Natural killer cell (primary cell): ENCODE data around the gene STUB1. TPM values are rescaled to one million over a fixed set of nuclear protein-coding genes. Genes with fewer than 3 reads are reported as not detected.

ENCODE experiments used
- ATAC-seq, 3 donors: fragments of 150-1000 bp in 2 of 3; fragments of 200-7000 bp in 1 of 3; cut with Tn5 transposase; 1 replicate in 1 of 3; 2 replicates in 2 of 3; pipeline ENCODE4 v1.10.0; 2021; ENCODE audit warnings: mild to moderate bottlenecking in 2 of 3, moderate library complexity in 2 of 3
- DNase-seq, 2 donors: peaks; one replicate each; pipeline versions ENCODE4 v3.0.0 to v3.0.0-alpha.2; 2013 to 2021; ENCODE audit warnings: mixed read lengths in 1 of 2
- H3K27ac ChIP-seq: one replicate; pipeline ENCODE4 v1.5.1; 2013; ENCODE audit warnings: mild to moderate bottlenecking, low read length
- H3K27me3 ChIP-seq: one replicate; pipeline ENCODE4 v1.6.1; 2013; ENCODE audit warnings: low read length; ENCODE audit not compliant: control insufficient read depth, insufficient read depth
- H3K36me3 ChIP-seq: one replicate; pipeline ENCODE4 v1.6.1; 2013; ENCODE audit warnings: low read length; ENCODE audit not compliant: control insufficient read depth, insufficient read depth
- H3K4me1 ChIP-seq: one replicate; pipeline ENCODE4 v1.6.1; 2013; ENCODE audit warnings: low read length; ENCODE audit not compliant: control insufficient read depth, insufficient read depth
- H3K4me3 ChIP-seq: one replicate; pipeline ENCODE4 v1.5.1; 2013; ENCODE audit warnings: low read length
- H3K9me3 ChIP-seq: one replicate; pipeline ENCODE4 v1.6.1; 2013; ENCODE audit warnings: low read length; ENCODE audit not compliant: control insufficient read depth, insufficient read depth
- H3K27ac Mint-ChIP-seq, 2 donors: one replicate each; pipeline ENCODE4 v1.8.0; 2022; ENCODE audit warnings: mild to moderate bottlenecking in 2 of 2, mixed read lengths in 2 of 2, moderate library complexity in 1 of 2
- H3K27me3 Mint-ChIP-seq, 2 donors: one replicate each; pipeline ENCODE4 v1.8.0; 2022; ENCODE audit warnings: low read depth in 2 of 2, mixed read lengths in 2 of 2
- H3K36me3 Mint-ChIP-seq: one replicate; pipeline ENCODE4 v1.8.0; 2022; ENCODE audit warnings: mixed read lengths
- H3K4me1 Mint-ChIP-seq, 2 donors: one replicate each; pipeline ENCODE4 v1.8.0; 2022; ENCODE audit warnings: mixed read lengths in 2 of 2
- H3K4me3 Mint-ChIP-seq: one replicate; pipeline ENCODE4 v1.8.0; 2022; ENCODE audit warnings: mild to moderate bottlenecking, moderate library complexity, mixed read lengths
- H3K9me3 Mint-ChIP-seq, 2 donors: one replicate each; pipeline ENCODE4 v1.8.0; 2022; ENCODE audit warnings: mixed read lengths in 2 of 2
- CTCF ChIP-seq: fragments of 200-600 bp; IDR thresholded peaks from one replicate; pipeline ENCODE4 v1.8.0; 2022; ENCODE audit warnings: antibody characterized with exemption
- WGBS: methylation state at CpG from one replicate; pipeline ENCODE4 v1.1.7; 2013; ENCODE audit warnings: missing lambda C conversion rate; ENCODE audit not compliant: insufficient coverage; 5-methylcytosine and 5-hydroxymethylcytosine counted together
- intact Hi-C: fragments of 100-400 bp; cut with micrococcal nuclease; formaldehyde crosslinking; loops from one replicate; pipeline ENCODE4 v1.14.2; 2022
- total RNA-seq, 4 donors: library from RNA; stranded (reverse); fragments of 120-200 nt in 1 of 4; gene quantifications; one replicate each; pipeline versions ENCODE4 v1.2.3 to v1.2.4, GENCODE V29; 2013 to 2022

The STUB1 gene
- total RNA-seq, 3 donors from 2014 or later (not counting 1 experiment from before 2014, with no cell fraction given) = 89.5 to 95.4 (median 93.5) TPM

GRCh38 chr16:662597-662996, 17.6 kb upstream of the STUB1 start:
- intact Hi-C loops = loop anchor here (5.0 kb wide), 1 partner anchor 270 kb away; no protein-coding TSS in a partner anchor
- WGBS = 93% methylated on average over 21 of the region's 21 CpGs
- no peak for DNase-seq

DNA sequence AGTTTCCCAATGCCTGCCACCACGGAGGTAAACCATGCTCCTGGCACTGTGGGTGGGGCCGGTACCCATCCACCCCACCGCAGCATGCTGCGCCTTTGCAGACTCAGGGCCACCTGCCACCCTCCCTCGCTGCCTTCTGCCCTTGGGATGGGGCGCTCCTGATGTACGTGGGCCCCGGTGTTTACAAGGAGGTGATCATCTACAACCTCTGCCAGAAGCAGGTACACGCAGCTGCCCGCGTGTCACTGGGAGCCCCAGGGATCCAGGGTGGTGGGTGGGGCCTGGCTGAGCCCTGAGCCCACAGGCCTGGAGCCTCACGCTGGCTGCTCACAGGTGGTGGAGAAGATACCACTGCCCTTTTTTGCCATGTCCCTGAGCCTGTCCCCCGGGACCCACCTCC, 13.6 kb upstream of the STUB1 start:
- H3K27me3 ChIP-seq = no peaks in the 10 kb centered on the region
- Mint-ChIP-seq H3K27me3 (no peaks in the 10 kb centered on the region), H3K36me3 (no peaks in the 10 kb centered on the region), H3K9me3 (no peaks in the 10 kb centered on the region), H3K4me3 (no peak overlapping the region), H3K4me1 (peaks cover 0 to 5% of the 10 kb centered on the region in 2 donors), H3K27ac (no peak overlapping the region)
- intact Hi-C loops = no loop called here
- no peaks in the 10 kb centered on the region for H3K9me3 ChIP-seq
- no peak overlapping the region for H3K27ac ChIP-seq
- H3K4me1 ChIP-seq = peaks cover 24% of the 10 kb centered on the region
- H3K4me3 ChIP-seq = no peak overlapping the region
- TF ChIP-seq CTCF = no peak
- ATAC-seq (no peak), DNase-seq (no peak)
- peaks cover 16% of the 10 kb centered on the region for H3K36me3 ChIP-seq
- WGBS = 94% methylated on average over 13 of the region's 13 CpGs

More at GRCh38 chr16:662597-662996, 17.6 kb upstream of the STUB1 start:
- H3K36me3 Mint-ChIP-seq = no peaks in the 10 kb centered on the region
- H3K4me1 Mint-ChIP-seq = peaks cover 4 to 15% of the 10 kb centered on the region in 2 donors
- H3K4me3 Mint-ChIP-seq = no peak overlapping the region
- Histone ChIP-seq H3K4me3 (no peak overlapping the region), H3K27me3 (no peaks in the 10 kb centered on the region), H3K9me3 (no peaks in the 10 kb centered on the region), H3K27ac (no peak overlapping the region), H3K36me3 (no peaks in the 10 kb centered on the region), H3K4me1 (peaks cover 27% of the 10 kb centered on the region)
- no peak for TF ChIP-seq CTCF
- H3K27me3 Mint-ChIP-seq = no peaks in the 10 kb centered on the region
- H3K27ac Mint-ChIP-seq = no peak overlapping the region
- no peaks in the 10 kb centered on the region for H3K9me3 Mint-ChIP-seq
- ATAC-seq = no peak

GRCh38 chr16:667113-667779, 13.0 kb upstream of the STUB1 start:
- peaks cover 17% of the 10 kb centered on the region for H3K36me3 ChIP-seq
- Mint-ChIP-seq H3K9me3 (no peaks in the 10 kb centered on the region), H3K27ac (peak overlapping the region; percentile 72 to 88), H3K4me3 (peak overlapping the region; percentile 83), H3K36me3 (no peaks in the 10 kb centered on the region), H3K4me1 (peaks cover 0 to 5% of the 10 kb centered on the region in 2 donors), H3K27me3 (no peaks in the 10 kb centered on the region)
- peak overlapping the region; percentile 62 for H3K27ac ChIP-seq
- peaks cover 21% of the 10 kb centered on the region for H3K4me1 ChIP-seq
- ATAC-seq (no peak), DNase-seq (no peak)
- H3K27me3 ChIP-seq = no peaks in the 10 kb centered on the region
- no peaks in the 10 kb centered on the region for H3K9me3 ChIP-seq
- no peak overlapping the region for H3K4me3 ChIP-seq
- 89% methylated on average over 22 of the region's 22 CpGs for WGBS
- no peak for TF ChIP-seq CTCF
- intact Hi-C loops = no loop called here
